K562 (cell line): ENCODE data around the gene LRMDA. TPM values are rescaled to one million over a fixed set of nuclear protein-coding genes. Genes with fewer than 3 reads are reported as not detected.

Experiments used
- ATAC-seq: fragments of 200-7000 bp; cut with Tn5 transposase; 3 replicates; pipeline ENCODE4 v1.9.1; 2020; ENCODE audit warnings: moderate library complexity
- BruUV-seq: library from RNA; stranded (reverse); fragments of 400-500 nt; replicated peaks from 2 replicates; lab custom pipeline; 2021; lab: Mats Ljungman, UMichigan
- CTCF ChIA-PET: fragments of 300-600 bp; formaldehyde crosslinking; extraction: SDS; loops from one replicate; lab custom pipeline; 2021; ENCODE audit warnings: low intra/inter-chr PET ratio; lab: Yijun Ruan, JAX
- POLR2A ChIA-PET: fragments of 300-600, 350-650 bp; sonication (Branson Sonifier 250); formaldehyde crosslinking; extraction: SDS; loops from one replicate; lab custom pipeline; 2021; ENCODE audit warnings: antibody characterized with exemption, inconsistent platforms; lab: Yijun Ruan, JAX
- DNase-seq, 4 experiments: peaks; one replicate each; pipeline versions ENCODE4 v3.0.0 to v3.0.0-alpha.2; 2011 to 2018; ENCODE audit warnings: low spot score in 3 of 4, mixed read lengths in 3 of 4; ENCODE audit errors: extremely low read depth in 1 of 4
- FAIRE-seq: peaks from 2 replicates; lab custom pipeline; 2011; peaks lifted over from hg19 to GRCh38; lab: Jason Lieb, UNC
- H2AFZ ChIP-seq: 2 replicates; pipeline ENCODE4 v1.6.0; 2011; ENCODE audit warnings: low read depth, low read length, control low read depth, inconsistent platforms
- H3K27ac ChIP-seq: fragments of 200-600 bp; 3 replicates; pipeline ENCODE4 v1.8.0; 2011; ENCODE audit warnings: low read depth, mild to moderate bottlenecking, control low read depth, inconsistent platforms, low read length, moderate library complexity, mixed read lengths; ENCODE audit errors: extremely low read depth
- H3K27me3 ChIP-seq, 2 experiments: fragments of 300-600 bp in 1 of 2; 2 replicates in 1 of 2; 3 replicates in 1 of 2; pipeline versions ENCODE4 v1.6.0 to v1.8.0; 2011; ENCODE audit warnings: inconsistent platforms in 2 of 2, low read length in 2 of 2, mild to moderate bottlenecking in 1 of 2, mixed read lengths in 1 of 2, moderate library complexity in 1 of 2; ENCODE audit not compliant: control insufficient read depth in 2 of 2, insufficient read depth in 2 of 2
- H3K36me3 ChIP-seq: fragments of 300-600 bp; 3 replicates; pipeline ENCODE4 v1.8.0; 2011; ENCODE audit warnings: mild to moderate bottlenecking, low read length, inconsistent platforms; ENCODE audit not compliant: control insufficient read depth, insufficient read depth
- H3K4me1 ChIP-seq, 2 experiments: fragments of 200-600 bp in 1 of 2; replicated peaks in 1 of 2; 2 replicates in 1 of 2; 3 replicates in 1 of 2; pipeline versions ENCODE4 v1.5.1 to v1.8.0; 2011; ENCODE audit warnings: inconsistent platforms in 2 of 2, low read length in 2 of 2, mild to moderate bottlenecking in 1 of 2, mixed read lengths in 1 of 2, moderate library complexity in 1 of 2; ENCODE audit not compliant: control insufficient read depth in 2 of 2, insufficient read depth in 2 of 2
- H3K4me2 ChIP-seq: 2 replicates; pipeline ENCODE4 v1.6.1; 2011; ENCODE audit warnings: low read length, control low read depth, inconsistent platforms, mixed read lengths; ENCODE audit not compliant: insufficient read depth
- H3K4me3 ChIP-seq: fragments of 200-600 bp; sonication (generic), shearing (Covaris generic); 2 replicates; pipeline ENCODE4 v1.5.1; 2016; ENCODE audit warnings: control low read depth, inconsistent platforms
- H3K79me2 ChIP-seq: fragments of 200-600 bp; 3 replicates; pipeline ENCODE4 v1.8.0; 2011; ENCODE audit warnings: low read length, inconsistent platforms; ENCODE audit not compliant: control insufficient read depth, insufficient read depth
- H3K9ac ChIP-seq, 2 experiments: 2 replicates each; pipeline versions ENCODE4 v1.6.0 to v1.6.1; 2011; ENCODE audit warnings: low read depth in 2 of 2, low read length in 2 of 2, control low read depth in 1 of 2, inconsistent platforms in 1 of 2, mild to moderate bottlenecking in 1 of 2, mixed read lengths in 1 of 2; ENCODE audit not compliant: insufficient read depth in 1 of 2
- H3K9me1 ChIP-seq: one replicate; pipeline ENCODE4 v1.6.0; 2011; ENCODE audit warnings: inconsistent platforms, mild to moderate bottlenecking, low read length, moderate library complexity; ENCODE audit not compliant: control insufficient read depth, insufficient read depth
- H3K9me3 ChIP-seq: replicated peaks from 2 replicates; pipeline ENCODE4 v1.5.1; 2011; ENCODE audit warnings: low read depth, low read length, inconsistent platforms; ENCODE audit not compliant: control insufficient read depth, insufficient read depth
- H4K20me1 ChIP-seq: replicated peaks from 2 replicates; pipeline ENCODE4 v1.6.1; 2011; ENCODE audit warnings: low read length, inconsistent platforms, mixed read lengths; ENCODE audit not compliant: control insufficient read depth, insufficient read depth
- HNRNPH1 ChIP-seq: fragments of 200-400 bp; formaldehyde crosslinking; optimal IDR thresholded peaks from 2 replicates; pipeline ENCODE3; 2017; ENCODE audit warnings: low read depth, mild to moderate bottlenecking, low read length, moderate library complexity
- KLF16 ChIP-seq: IDR thresholded peaks from 2 replicates; pipeline ENCODE4 v1.6.1; 2016; ENCODE audit warnings: antibody characterized with exemption
- NFATC3 ChIP-seq: fragments of 450-650 bp; IDR thresholded peaks from 2 replicates; pipeline ENCODE4 v1.6.1; 2017; ENCODE audit warnings: mild to moderate bottlenecking
- SIN3A ChIP-seq, 2 experiments: fragments of 150-350 bp in 1 of 2; IDR thresholded peaks; 2 replicates each; pipeline ENCODE4 v1.6.1; 2011 to 2016; ENCODE audit warnings: borderline replicate concordance in 2 of 2, low read depth in 2 of 2, low read length in 2 of 2, mild to moderate bottlenecking in 2 of 2, moderate library complexity in 2 of 2; ENCODE audit not compliant: control insufficient read depth in 1 of 2
- ZNF695 ChIP-seq: fragments of 450-650 bp; formaldehyde crosslinking; IDR thresholded peaks from 2 replicates; pipeline ENCODE4 v1.4.0; 2020; ENCODE audit warnings: mild to moderate bottlenecking, moderate library complexity
- ZNF740 ChIP-seq, 3 experiments: fragments of 200-800 bp in 1 of 3; sonication (Bioruptor generic) in 1 of 3; sonication (generic) in 1 of 3; formaldehyde crosslinking in 1 of 3; IDR thresholded peaks; 2 replicates each; pipeline versions ENCODE4 v1.6.1 to v1.8.0; 2016 to 2022; ENCODE audit warnings: mild to moderate bottlenecking in 2 of 3, missing compliant biosample characterization in 2 of 3, missing genetic modification characterization in 2 of 3, missing genetic modification reagents in 1 of 3
- ZNF76 ChIP-seq: fragments of 250-450 bp; sonication (Bioruptor Pico); IDR thresholded peaks from 2 replicates; pipeline ENCODE4 v1.4.0; 2020; ENCODE audit warnings: mild to moderate bottlenecking, moderate library complexity, borderline replicate concordance
- ZZZ3 ChIP-seq: fragments of 450-650 bp; IDR thresholded peaks from 2 replicates; pipeline ENCODE4 v1.6.1; 2016; ENCODE audit warnings: antibody characterized with exemption, mild to moderate bottlenecking, moderate library complexity
- WGBS: fragments of 100-300 bp; shearing (Covaris generic); methylation state at CpG from one replicate; pipeline ENCODE4 v1.1.6; 2016; ENCODE audit warnings: low coverage, mixed read lengths; ENCODE audit not compliant: insufficient coverage; ENCODE audit errors: missing lambda C conversion rate; 5-methylcytosine and 5-hydroxymethylcytosine counted together
- in situ Hi-C: fragments of 300-500 bp; cut with MboI; formaldehyde crosslinking; loops from 4 replicates; pipeline ENCODE4 v1.15.0; 2018; ENCODE audit warnings: inconsistent platforms, mixed read lengths
- intact Hi-C: fragments of 100-400 bp; cut with micrococcal nuclease; formaldehyde crosslinking; loops from 2 replicates; pipeline ENCODE4 v1.14.2; 2022
- polyA plus RNA-seq, 8 experiments: library from polyadenylated mRNA; depleted of rRNA in 4 of 8; stranded (reverse) in 5 of 8; unstranded in 3 of 8; fragments of >200 nt; fragmentation: Nextera tagmentation in 2 of 8; fragmentation: Illumina TruSeq in 1 of 8; extraction: Ambion mirVana in 2 of 8; extraction: Trizol in 1 of 8; gene quantifications; 2 replicates each; pipeline versions ENCODE4 v1.2.1 to v1.2.3, GENCODE V29; 2011 to 2014; ENCODE audit warnings: inconsistent platforms in 1 of 8, missing spikeins in 1 of 8
- total RNA-seq, 7 experiments: library from RNA; depleted of rRNA in 6 of 7; stranded (reverse); fragments of >200 nt in 6 of 7; fragmentation: Illumina TruSeq in 2 of 7; extraction: Trizol in 2 of 7; gene quantifications; 2 replicates each; pipeline versions ENCODE4 v1.2.1 to v1.2.3, GENCODE V29; 2011 to 2021; ENCODE audit warnings: low replicate concordance in 1 of 7
- TF ChIP-seq, protein P1 (sequence below), 2 experiments: fragments of 450-650 bp in 1 of 2; sonication (generic) in 1 of 2; formaldehyde crosslinking in 1 of 2; IDR thresholded peaks in 1 of 2; conservative IDR thresholded peaks in 1 of 2; 2 replicates each; pipeline versions ENCODE4 v1.6.1 to v1.8.1; 2016 to 2023; ENCODE audit warnings: mild to moderate bottlenecking in 2 of 2, moderate library complexity in 2 of 2, inconsistent platforms in 1 of 2, missing genetic modification reagents in 1 of 2

LRMDA gene
- total and polyA plus RNA-seq, 9 of the 15 experiments (the other 6 are each of a cell fraction or from before 2014, with no cell fraction given), result 0.25 TPM; not detected in 8

- Histone ChIP-seq H3K9ac (no peak overlapping the region), H3K4me3 (no peak overlapping the region), H3K9me1 (no peaks in the 10 kb centered on the region), H3K4me1 (no peaks in the 10 kb centered on the region), H3K9me3 (no peaks in the 10 kb centered on the region)
- in situ Hi-C loops, result no loop called here
- CTCF ChIA-PET, result no interaction called here
- POLR2A ChIA-PET, result no interaction called here
- TF ChIP-seq SIN3A (IDR thresholded peaks at IDR 0.05; ENCODE audit: borderline replicate concordance in 2 of 2, control insufficient read depth in 1 of 2, low read depth in 2 of 2, low read length in 2 of 2) (no peak), NFATC3 (no peak), ZZZ3 (no peak), ZNF76 (CRISPR knock-in tag) (no peak), ZNF740 (CRISPR knock-in tag; IDR thresholded peaks at IDR 0.05) (no peak), ZNF740 (tag; IDR thresholded peaks at IDR 0.05) (no peak), ZNF695 (CRISPR knock-in tag) (no peak), HNRNPH1 (no peak), KLF16 (no peak)
- TF ChIP-seq, protein P1, sequence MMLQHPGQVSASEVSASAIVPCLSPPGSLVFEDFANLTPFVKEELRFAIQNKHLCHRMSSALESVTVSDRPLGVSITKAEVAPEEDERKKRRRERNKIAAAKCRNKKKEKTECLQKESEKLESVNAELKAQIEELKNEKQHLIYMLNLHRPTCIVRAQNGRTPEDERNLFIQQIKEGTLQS (IDR thresholded peaks at IDR 0.05), result no peak
- TF ChIP-seq, protein P1 (CRISPR knock-in tag; conservative IDR thresholded peaks at IDR 0.05), result no peak
- TF ChIP-seq, all 486 proteins: peak for 0
- no peaks in the 10 kb centered on the region for H3K27me3 ChIP-seq
- ATAC-seq, result no peak
- H2AFZ ChIP-seq, result no peak overlapping the region
- H3K36me3 ChIP-seq, result no peaks in the 10 kb centered on the region
- H3K27ac ChIP-seq, result no peak overlapping the region
- no peak overlapping the region for H3K4me2 ChIP-seq
- H3K79me2 ChIP-seq, result no peaks in the 10 kb centered on the region
- no peak for FAIRE-seq
- no peaks in the 10 kb centered on the region for H4K20me1 ChIP-seq
- 0% methylated on average over 6 of the region's 6 CpGs for WGBS
- intact Hi-C loops, result loop anchor here (10.0 kb wide), 2 partner anchors 442 to 1148 kb away; no protein-coding TSS in a partner anchor
- no TSS peak for BruUV-seq
- DNase-seq, result no peak
Observed at GRCh38 chr10:76542307-76542930, 1111.0 kb downstream of the LRMDA start.
